H9 (cell line): Measurements from ENCODE around the gene SBF1. TPM values are rescaled to one million over a fixed set of nuclear protein-coding genes. Genes with fewer than 3 reads are reported as not detected.

Source experiments
- DNase-seq: peaks from one replicate; pipeline ENCODE4 v3.0.0-alpha.2; 2017
- H2AFZ ChIP-seq: one replicate; pipeline ENCODE4 v1.6.1; 2013; ENCODE audit warnings: mild to moderate bottlenecking, low read length, control low read depth, moderate library complexity
- H2AK5ac ChIP-seq: 2 replicates; pipeline ENCODE4 v1.6.1; 2013; ENCODE audit warnings: low read length, control low read depth, mixed read lengths; ENCODE audit not compliant: insufficient read length
- H2BK120ac ChIP-seq: one replicate; pipeline ENCODE4 v1.6.1; 2013; ENCODE audit warnings: low read depth, mild to moderate bottlenecking, low read length, control low read depth, inconsistent platforms; ENCODE audit not compliant: poor library complexity, severe bottlenecking
- H2BK12ac ChIP-seq: 2 replicates; pipeline ENCODE4 v1.6.1; 2013; ENCODE audit warnings: low read length, control low read depth, mixed read lengths, low read depth; ENCODE audit not compliant: insufficient read length
- H2BK15ac ChIP-seq: 2 replicates; pipeline ENCODE4 v1.6.1; 2013; ENCODE audit warnings: low read depth, low read length, control low read depth
- H2BK20ac ChIP-seq: one replicate; pipeline ENCODE4 v1.6.1; 2013; ENCODE audit warnings: low read depth, mild to moderate bottlenecking, low read length, control low read depth, inconsistent platforms; ENCODE audit not compliant: poor library complexity, severe bottlenecking
- H2BK5ac ChIP-seq: 2 replicates; pipeline ENCODE4 v1.6.1; 2013; ENCODE audit warnings: low read length, control low read depth, mixed read lengths; ENCODE audit not compliant: insufficient read length
- H3K14ac ChIP-seq: 2 replicates; pipeline ENCODE4 v1.6.1; 2013; ENCODE audit warnings: low read length, control low read depth; ENCODE audit not compliant: insufficient read depth
- H3K18ac ChIP-seq: 2 replicates; pipeline ENCODE4 v1.6.1; 2013; ENCODE audit warnings: low read depth, mild to moderate bottlenecking, mixed read lengths, low read length, control low read depth; ENCODE audit not compliant: insufficient read length
- H3K23ac ChIP-seq: 2 replicates; pipeline ENCODE4 v1.6.1; 2013; ENCODE audit warnings: low read length, control low read depth, mixed read lengths, low read depth; ENCODE audit not compliant: insufficient read length
- H3K23me2 ChIP-seq: 2 replicates; pipeline ENCODE4 v1.6.1; 2013; ENCODE audit warnings: low read depth, mild to moderate bottlenecking, mixed read lengths, low read length, control low read depth; ENCODE audit not compliant: insufficient read length, poor library complexity, severe bottlenecking
- H3K27ac ChIP-seq: 2 replicates; pipeline ENCODE4 v1.5.1; 2013; ENCODE audit warnings: low read length, control low read depth, mixed read lengths, low read depth; ENCODE audit not compliant: insufficient read length
- H3K27me3 ChIP-seq: 2 replicates; pipeline ENCODE4 v1.6.1; 2013; ENCODE audit warnings: low read length, control low read depth, inconsistent platforms; ENCODE audit not compliant: insufficient read depth
- H3K4ac ChIP-seq: 2 replicates; pipeline ENCODE4 v1.6.1; 2013; ENCODE audit warnings: low read depth, mild to moderate bottlenecking, control low read depth, inconsistent platforms, low read length, moderate library complexity
- H3K4me1 ChIP-seq: 2 replicates; pipeline ENCODE4 v1.6.1; 2013; ENCODE audit warnings: low read length, control low read depth, inconsistent platforms; ENCODE audit not compliant: insufficient read depth
- H3K4me2 ChIP-seq: 2 replicates; pipeline ENCODE4 v1.6.1; 2013; ENCODE audit warnings: low read length, control low read depth, mixed read lengths; ENCODE audit not compliant: insufficient read length, insufficient read depth
- H3K56ac ChIP-seq: 2 replicates; pipeline ENCODE4 v1.6.1; 2013; ENCODE audit warnings: low read depth, mild to moderate bottlenecking, mixed read lengths, low read length, control low read depth; ENCODE audit not compliant: insufficient read length
- H3K79me1 ChIP-seq: 2 replicates; pipeline ENCODE4 v1.6.1; 2013; ENCODE audit warnings: low read depth, mild to moderate bottlenecking, moderate library complexity, low read length, control low read depth, inconsistent platforms; ENCODE audit not compliant: insufficient read depth, poor library complexity, severe bottlenecking
- H3K79me2 ChIP-seq: 2 replicates; pipeline ENCODE4 v1.6.1; 2013; ENCODE audit warnings: low read length, control low read depth, inconsistent platforms; ENCODE audit not compliant: insufficient read depth
- H3K9ac ChIP-seq: 2 replicates; pipeline ENCODE4 v1.6.1; 2013; ENCODE audit warnings: low read length, control low read depth, mixed read lengths; ENCODE audit not compliant: insufficient read length; ENCODE audit errors: extremely low read depth
- H3K9me3 ChIP-seq: one replicate; pipeline ENCODE4 v1.6.1; 2013; ENCODE audit warnings: low read depth, low read length, inconsistent platforms; ENCODE audit not compliant: control insufficient read depth
- H3T11ph ChIP-seq: one replicate; pipeline ENCODE4 v1.6.1; 2013; ENCODE audit warnings: mild to moderate bottlenecking, low read length, control low read depth, inconsistent platforms
- H4K20me1 ChIP-seq: one replicate; pipeline ENCODE4 v1.6.1; 2013; ENCODE audit not compliant: control insufficient read depth, insufficient read length, insufficient read depth
- H4K5ac ChIP-seq: 2 replicates; pipeline ENCODE4 v1.6.1; 2013; ENCODE audit warnings: low read depth, mild to moderate bottlenecking, mixed read lengths, low read length, control low read depth; ENCODE audit not compliant: insufficient read length
- H4K8ac ChIP-seq: replicated peaks from 2 replicates; pipeline ENCODE4 v1.6.1; 2013; ENCODE audit warnings: low read length, control low read depth, mixed read lengths, low read depth; ENCODE audit not compliant: insufficient read length
- H4K91ac ChIP-seq: 2 replicates; pipeline ENCODE4 v1.6.1; 2013; ENCODE audit warnings: low read depth, mild to moderate bottlenecking, moderate library complexity, mixed read lengths, low read length, control low read depth; ENCODE audit not compliant: insufficient read length
- H3K27ac Mint-ChIP-seq, 3 experiments: 2 replicates in 2 of 3; 3 replicates in 1 of 3; pipeline ENCODE4 v1.8.0; 2020 to 2021; ENCODE audit warnings: mixed read lengths in 3 of 3, mild to moderate bottlenecking in 1 of 3, moderate library complexity in 1 of 3
- H3K27me3 Mint-ChIP-seq: 2 replicates; pipeline ENCODE4 v1.8.0; 2021; ENCODE audit warnings: low read depth, mild to moderate bottlenecking, moderate library complexity, mixed read lengths
- H3K36me3 Mint-ChIP-seq, 3 experiments: 2 replicates in 2 of 3; 3 replicates in 1 of 3; pipeline ENCODE4 v1.8.0; 2020 to 2021; ENCODE audit warnings: low read depth in 3 of 3, mixed read lengths in 3 of 3; ENCODE audit not compliant: insufficient read depth in 1 of 3
- H3K4me1 Mint-ChIP-seq, 2 experiments: 2 replicates each; pipeline ENCODE4 v1.8.0; 2020; ENCODE audit warnings: mixed read lengths in 2 of 2
- H3K4me3 Mint-ChIP-seq, 2 experiments: 2 replicates in 1 of 2; 3 replicates in 1 of 2; pipeline ENCODE4 v1.8.0; 2020 to 2021; ENCODE audit warnings: mild to moderate bottlenecking in 2 of 2, mixed read lengths in 2 of 2, moderate library complexity in 1 of 2
- H3K9me3 Mint-ChIP-seq, 2 experiments: 2 replicates in 1 of 2; 3 replicates in 1 of 2; pipeline ENCODE4 v1.8.0; 2020; ENCODE audit warnings: mild to moderate bottlenecking in 2 of 2, mixed read lengths in 2 of 2, moderate library complexity in 1 of 2
- WGBS: extraction: QIAGEN DNeasy Blood & Tissue Kit; methylation state at CpG from one replicate; pipeline ENCODE4 v1.1.7; 2013; ENCODE audit warnings: missing lambda C conversion rate, low lambda C conversion rate, mixed read lengths; ENCODE audit not compliant: insufficient read length; ENCODE audit errors: extremely low coverage; 5-methylcytosine and 5-hydroxymethylcytosine counted together
- total RNA-seq: library from RNA; stranded (reverse); gene quantifications from 2 replicates; pipeline ENCODE4 v1.2.1, GENCODE V29; 2021
- TF ChIP-seq, protein P1 (sequence below): fragments of 200-600 bp; sonication (generic); conservative IDR thresholded peaks from 3 replicates; pipeline ENCODE4 v1.8.0; 2021; ENCODE audit warnings: antibody characterized with exemption, mild to moderate bottlenecking

The SBF1 gene
- total RNA-seq, 1 experiment from 2014 or later = 69.8 TPM

DNA sequence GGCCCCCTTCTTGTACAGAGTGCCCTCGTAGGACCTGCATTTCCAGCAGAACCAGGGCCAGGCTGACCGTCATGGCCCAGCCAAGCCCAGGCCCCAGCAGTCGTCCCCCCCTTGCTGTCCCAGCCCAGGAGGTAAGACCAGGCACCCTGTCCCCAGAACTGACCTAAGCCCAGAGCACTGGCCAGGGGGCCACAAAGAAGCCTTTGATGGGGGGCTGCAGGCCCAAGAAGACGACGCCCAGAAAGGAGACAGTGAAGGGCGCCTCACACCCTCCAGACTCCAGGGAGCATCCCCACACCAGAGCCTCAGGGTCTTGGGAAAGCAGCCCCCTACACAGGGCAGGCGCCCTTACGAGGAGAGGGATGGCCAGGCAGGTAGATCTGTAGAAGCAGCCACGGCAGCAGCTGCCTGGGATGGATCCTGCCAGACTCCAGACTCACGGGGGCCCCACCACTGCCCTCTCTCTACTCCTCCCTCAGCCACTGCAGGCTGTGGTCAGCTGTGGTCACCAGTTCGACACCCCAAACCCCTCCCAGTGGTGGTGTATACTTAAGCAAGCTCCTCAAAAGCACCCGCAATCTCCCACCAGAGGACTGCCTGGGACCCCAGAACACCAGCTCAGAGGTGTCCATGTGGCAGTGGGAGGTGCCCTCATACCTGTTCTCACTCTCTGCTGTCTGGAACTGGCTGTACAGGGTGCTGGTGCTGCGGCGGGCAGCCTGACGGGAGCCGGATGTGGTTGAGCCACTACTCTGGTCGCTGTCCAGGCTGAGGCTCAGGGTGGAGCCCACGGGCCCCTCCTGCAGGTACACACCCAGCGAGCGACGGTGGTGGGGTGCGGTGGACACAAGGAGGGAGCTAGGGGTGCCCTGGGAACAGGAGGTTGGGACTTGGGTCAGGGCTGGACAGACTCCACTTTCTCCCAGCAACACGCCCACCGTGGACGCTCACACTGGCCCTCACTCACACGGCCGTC lies 27.0 kb downstream of the SBF1 start:
- Histone ChIP-seq H3T11ph (no peak overlapping the region), H4K5ac (no peak overlapping the region), H2BK20ac (no peak overlapping the region), H3K56ac (no peak overlapping the region), H3K23me2 (no peaks in the 10 kb centered on the region), H2AK5ac (no peak overlapping the region), H3K18ac (no peak overlapping the region), H3K9me3 (no peaks in the 10 kb centered on the region), H2BK120ac (no peak overlapping the region), H3K79me2 (no peaks in the 10 kb centered on the region), H2BK12ac (no peak overlapping the region), H3K4ac (no peak overlapping the region), H2BK5ac (no peak overlapping the region), H3K23ac (no peak overlapping the region), H3K9ac (no peak overlapping the region), H3K4me2 (no peak overlapping the region), H3K79me1 (no peaks in the 10 kb centered on the region), H4K20me1 (no peaks in the 10 kb centered on the region), H3K4me1 (no peaks in the 10 kb centered on the region), H4K91ac (no peak overlapping the region), H3K27ac (no peak overlapping the region), H3K14ac (no peak overlapping the region), H4K8ac (no peak overlapping the region), H2BK15ac (no peak overlapping the region), H2AFZ (no peak overlapping the region), H3K27me3 (no peaks in the 10 kb centered on the region)
- Mint-ChIP-seq H3K4me1 (peaks cover 3 to 11% of the 10 kb centered on the region in 2 experiments; a peak in 3 of 4 replicates), H3K4me3 (no peak overlapping the region; a peak in 1 of 5 replicates), H3K27me3 (no peaks in the 10 kb centered on the region), H3K27ac (peak overlapping the region in 1 of 3 experiments; percentile 62; a peak in 3 of 7 replicates), H3K9me3 (no peaks in the 10 kb centered on the region), H3K36me3 (peaks cover 10 to 66% (median 51%) of the 10 kb centered on the region in 3 experiments; a peak in 6 of 7 replicates)
- no peak for DNase-seq
- no CpG with 5 or more reads among the region's 27 CpGs for WGBS
- TF ChIP-seq, protein P1, sequence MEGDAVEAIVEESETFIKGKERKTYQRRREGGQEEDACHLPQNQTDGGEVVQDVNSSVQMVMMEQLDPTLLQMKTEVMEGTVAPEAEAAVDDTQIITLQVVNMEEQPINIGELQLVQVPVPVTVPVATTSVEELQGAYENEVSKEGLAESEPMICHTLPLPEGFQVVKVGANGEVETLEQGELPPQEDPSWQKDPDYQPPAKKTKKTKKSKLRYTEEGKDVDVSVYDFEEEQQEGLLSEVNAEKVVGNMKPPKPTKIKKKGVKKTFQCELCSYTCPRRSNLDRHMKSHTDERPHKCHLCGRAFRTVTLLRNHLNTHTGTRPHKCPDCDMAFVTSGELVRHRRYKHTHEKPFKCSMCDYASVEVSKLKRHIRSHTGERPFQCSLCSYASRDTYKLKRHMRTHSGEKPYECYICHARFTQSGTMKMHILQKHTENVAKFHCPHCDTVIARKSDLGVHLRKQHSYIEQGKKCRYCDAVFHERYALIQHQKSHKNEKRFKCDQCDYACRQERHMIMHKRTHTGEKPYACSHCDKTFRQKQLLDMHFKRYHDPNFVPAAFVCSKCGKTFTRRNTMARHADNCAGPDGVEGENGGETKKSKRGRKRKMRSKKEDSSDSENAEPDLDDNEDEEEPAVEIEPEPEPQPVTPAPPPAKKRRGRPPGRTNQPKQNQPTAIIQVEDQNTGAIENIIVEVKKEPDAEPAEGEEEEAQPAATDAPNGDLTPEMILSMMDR = no peak
